BE2C (cell line): ENCODE data around the gene PAPPA2.

Source experiments
- DNase-seq: peaks from one replicate; pipeline ENCODE4 v3.0.0-alpha.2; 2020
- H3K27me3 ChIP-seq: fragments of 250-450 bp; sonication (Bioruptor Pico); 2 replicates; pipeline ENCODE4 v1.5.1; 2020; ENCODE audit warnings: mild to moderate bottlenecking
- H3K36me3 ChIP-seq: fragments of 250-450 bp; sonication (Bioruptor Pico); 2 replicates; pipeline ENCODE4 v1.5.1; 2020; ENCODE audit warnings: mild to moderate bottlenecking
- H3K4me1 ChIP-seq: fragments of 250-450 bp; sonication (Bioruptor Pico); 2 replicates; pipeline ENCODE4 v1.5.1; 2020
- H3K4me3 ChIP-seq: 2 replicates; pipeline ENCODE4 v1.5.1; 2011; ENCODE audit warnings: low read depth, low read length
- H3K9me3 ChIP-seq: fragments of 250-450 bp; sonication (Bioruptor Pico); 2 replicates; pipeline ENCODE4 v1.5.1; 2020
- CTCF ChIP-seq: IDR thresholded peaks from 2 replicates; pipeline ENCODE4 v1.5.1; 2012; ENCODE audit warnings: mild to moderate bottlenecking, low read depth, low read length

The PAPPA2 gene

GRCh38 chr1:176796583-176796982, 333.6 kb downstream of the PAPPA2 start:
- no peak for TF ChIP-seq CTCF
- H3K36me3 ChIP-seq = no peaks in the 10 kb centered on the region
- H3K27me3 ChIP-seq = no peaks in the 10 kb centered on the region
- no peaks in the 10 kb centered on the region for H3K4me1 ChIP-seq
- DNase-seq = no peak
- no peaks in the 10 kb centered on the region for H3K9me3 ChIP-seq
- H3K4me3 ChIP-seq = no peak overlapping the region

DNA sequence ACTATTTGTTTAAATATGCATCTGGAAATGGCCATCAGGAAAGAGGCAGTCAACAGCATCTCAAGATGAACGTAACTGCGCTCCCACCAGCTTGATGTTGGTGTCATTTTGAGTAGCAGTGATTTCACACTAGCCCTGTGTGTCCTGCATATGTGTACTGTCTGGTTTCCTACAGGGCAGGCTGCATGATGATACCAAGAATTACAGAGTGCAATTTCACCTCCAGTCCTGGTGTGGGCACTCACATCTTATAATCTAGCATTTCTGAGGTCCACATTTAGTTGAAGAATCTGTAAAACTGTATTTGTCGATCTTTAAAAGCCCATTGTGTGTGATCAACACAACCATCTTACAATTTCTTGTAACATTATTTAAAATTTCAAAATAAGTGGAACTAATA, 336.4 kb downstream of the PAPPA2 start:
- Histone ChIP-seq H3K4me3 (no peak overlapping the region), H3K9me3 (no peaks in the 10 kb centered on the region), H3K4me1 (no peaks in the 10 kb centered on the region), H3K27me3 (no peaks in the 10 kb centered on the region), H3K36me3 (no peaks in the 10 kb centered on the region)
- no peak for DNase-seq
- TF ChIP-seq CTCF = no peak

GRCh38 chr1:176800978-176801513, 338.1 kb downstream of the PAPPA2 start:
- Histone ChIP-seq H3K27me3 (no peaks in the 10 kb centered on the region), H3K9me3 (no peaks in the 10 kb centered on the region), H3K36me3 (no peaks in the 10 kb centered on the region), H3K4me1 (no peaks in the 10 kb centered on the region), H3K4me3 (no peak overlapping the region)
- DNase-seq = no peak
- TF ChIP-seq CTCF = no peak

GRCh38 chr1:176801514-176802020, 338.6 kb downstream of the PAPPA2 start:
- H3K36me3 ChIP-seq = no peaks in the 10 kb centered on the region
- no peak for DNase-seq
- H3K9me3 ChIP-seq = no peaks in the 10 kb centered on the region
- no peaks in the 10 kb centered on the region for H3K27me3 ChIP-seq
- TF ChIP-seq CTCF = no peak
- H3K4me1 ChIP-seq = no peaks in the 10 kb centered on the region
- no peak overlapping the region for H3K4me3 ChIP-seq

DNA sequence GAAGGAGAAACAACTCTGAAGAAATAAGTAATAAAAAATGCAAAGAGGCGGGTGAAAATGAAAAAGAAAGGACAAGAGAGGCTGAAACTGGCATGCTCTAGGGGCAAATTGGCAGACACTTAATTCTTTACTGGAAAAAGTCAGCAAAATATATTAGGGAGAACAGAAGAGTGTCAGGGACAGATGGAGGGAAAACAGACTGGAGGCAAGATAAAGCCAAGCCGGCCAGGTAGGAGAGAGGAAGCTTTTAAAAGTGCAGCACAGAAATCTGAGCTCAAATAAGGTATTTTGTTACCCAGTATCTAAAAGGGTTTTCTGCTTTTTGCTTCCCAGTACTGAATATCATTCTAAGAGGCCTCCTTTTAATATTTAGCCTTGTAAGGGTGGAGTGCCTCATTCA, 339.3 kb downstream of the PAPPA2 start:
- Histone ChIP-seq H3K4me3 (no peak overlapping the region), H3K4me1 (no peaks in the 10 kb centered on the region), H3K9me3 (no peaks in the 10 kb centered on the region), H3K36me3 (no peaks in the 10 kb centered on the region), H3K27me3 (no peaks in the 10 kb centered on the region)
- no peak for TF ChIP-seq CTCF
- DNase-seq = no peak

DNA sequence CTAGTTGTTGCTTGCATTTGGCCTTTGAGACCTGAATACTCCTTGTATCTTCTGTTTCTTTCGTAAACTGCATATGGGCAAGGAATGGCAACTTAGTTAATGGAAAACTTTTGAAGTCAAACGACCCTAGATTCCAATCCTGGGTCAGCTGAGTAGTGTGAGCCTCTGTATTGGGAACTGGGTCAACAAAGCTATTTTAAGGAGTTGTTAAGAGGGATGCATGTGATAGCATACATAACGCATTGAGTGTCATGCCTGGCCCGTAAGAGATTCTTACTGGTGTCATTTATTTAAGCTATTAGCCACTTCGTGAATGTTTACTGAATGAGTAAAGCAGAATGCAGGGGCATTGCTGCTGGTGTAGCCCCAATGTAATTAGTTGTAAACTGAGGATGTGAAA, 340.1 kb downstream of the PAPPA2 start:
- H3K4me1 ChIP-seq = no peaks in the 10 kb centered on the region
- TF ChIP-seq CTCF = no peak
- no peak for DNase-seq
- H3K4me3 ChIP-seq = no peak overlapping the region
- H3K36me3 ChIP-seq = no peaks in the 10 kb centered on the region
- no peaks in the 10 kb centered on the region for H3K27me3 ChIP-seq
- no peaks in the 10 kb centered on the region for H3K9me3 ChIP-seq
